Activated CD4-positive, CD25-positive, alpha-beta regulatory T cell (primary cell): Measurements from ENCODE around the gene NAIF1.
A peak's percentile ranks its signal among the peaks of the same experiment; 100 is the strongest.
"Not testable (repeated sequence)": the region's sequence is repeated elsewhere in the genome, so short reads cannot be mapped to it uniquely, and the experiment has no call there.

ENCODE experiments used
- DNase-seq, 4 experiments: peaks; one replicate each; lab custom pipeline; 2025; lab: John Stamatoyannopoulos, UW

Gene NAIF1

DNA sequence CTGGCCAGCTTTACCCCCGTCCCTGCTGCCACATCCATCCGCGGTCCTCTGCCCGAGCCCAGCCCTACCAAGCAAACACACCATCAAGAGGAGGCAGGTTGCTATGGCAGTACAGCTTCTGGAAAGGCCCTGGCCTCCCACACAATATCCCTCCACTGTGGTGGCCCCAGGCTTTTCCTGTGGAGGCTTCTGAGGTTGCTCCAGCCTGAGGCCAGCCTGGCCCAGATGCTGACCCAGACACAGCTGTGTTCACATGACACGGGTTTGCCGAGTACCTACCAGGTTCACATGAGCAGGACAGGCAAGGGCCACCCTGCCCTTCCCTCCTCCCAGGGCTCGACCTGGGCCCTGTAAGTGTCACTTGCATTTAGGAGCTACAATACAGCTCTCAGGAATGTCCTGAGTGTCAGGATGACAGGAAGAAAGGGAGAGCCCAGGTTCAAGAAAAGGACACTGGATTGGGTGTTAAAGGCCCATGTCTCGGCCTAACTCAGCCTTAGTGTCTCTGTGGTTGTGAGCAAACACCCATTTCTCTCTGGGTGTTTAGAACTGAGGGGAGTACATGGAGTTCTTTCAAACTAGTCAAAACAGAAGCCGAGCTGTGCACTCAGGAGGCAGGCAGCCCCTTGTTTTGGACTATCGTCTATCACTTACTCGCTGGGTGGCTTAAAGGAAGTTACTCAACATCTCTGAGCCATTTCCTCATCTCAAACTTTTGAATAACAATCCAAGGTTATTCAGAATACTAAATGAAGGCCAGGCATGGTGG is 40.2 kb downstream of the NAIF1 start:
- no peak for DNase-seq

GRCh38 chr9:128026255-128026772 is 40.8 kb downstream of the NAIF1 start:
- peak; percentile 30 to 68 (median 60) for DNase-seq

DNA sequence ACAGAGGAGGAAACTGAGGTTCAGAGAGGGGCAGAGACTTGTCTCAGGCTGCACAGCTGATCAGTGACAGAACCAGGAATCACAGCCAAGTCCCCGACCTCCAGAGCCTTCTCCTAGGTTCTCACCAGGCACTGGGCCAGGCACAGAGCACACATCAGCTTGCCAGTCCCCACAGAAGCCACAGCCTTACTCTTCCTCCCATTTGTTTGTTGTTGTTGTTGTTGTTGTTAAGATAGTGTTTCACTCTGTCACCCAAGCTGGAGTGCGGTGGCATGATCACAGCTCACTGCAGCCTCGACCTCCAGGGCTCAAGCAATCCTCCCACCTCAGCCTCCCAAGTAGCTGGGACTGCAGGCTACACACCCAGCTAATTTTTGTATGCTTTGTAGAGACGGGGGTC is 41.4 kb downstream of the NAIF1 start:
- DNase-seq = no peak

- no peak for DNase-seq
Measured at GRCh38 chr9:128024761-128025308, 42.3 kb downstream of the NAIF1 start.

DNA sequence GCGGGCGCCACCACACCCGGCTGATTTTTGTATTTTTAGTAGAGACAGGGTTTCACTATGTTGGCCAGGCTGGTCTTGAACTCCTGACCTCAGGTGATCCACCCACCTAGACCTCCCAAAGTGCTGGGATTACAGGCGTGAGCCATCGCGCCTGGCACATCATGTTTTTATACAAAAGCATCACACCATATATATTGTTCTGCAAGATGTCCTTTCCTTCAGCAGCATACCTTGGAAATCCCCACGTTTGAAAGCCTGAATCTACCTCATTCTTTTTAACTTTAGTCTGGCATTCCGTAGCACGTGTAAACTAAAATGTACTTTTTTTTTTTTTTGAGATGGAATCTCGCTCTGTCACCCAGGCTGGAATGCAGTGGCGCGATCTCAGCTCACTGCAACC is 43.4 kb downstream of the NAIF1 start:
- DNase-seq = not testable (repeated sequence)

- DNase-seq = no peak
Measured at GRCh38 chr9:128022886-128023285, 44.2 kb downstream of the NAIF1 start.

- DNase-seq = no peak
Measured at GRCh38 chr9:128021098-128021497, 46.0 kb downstream of the NAIF1 start.

DNA sequence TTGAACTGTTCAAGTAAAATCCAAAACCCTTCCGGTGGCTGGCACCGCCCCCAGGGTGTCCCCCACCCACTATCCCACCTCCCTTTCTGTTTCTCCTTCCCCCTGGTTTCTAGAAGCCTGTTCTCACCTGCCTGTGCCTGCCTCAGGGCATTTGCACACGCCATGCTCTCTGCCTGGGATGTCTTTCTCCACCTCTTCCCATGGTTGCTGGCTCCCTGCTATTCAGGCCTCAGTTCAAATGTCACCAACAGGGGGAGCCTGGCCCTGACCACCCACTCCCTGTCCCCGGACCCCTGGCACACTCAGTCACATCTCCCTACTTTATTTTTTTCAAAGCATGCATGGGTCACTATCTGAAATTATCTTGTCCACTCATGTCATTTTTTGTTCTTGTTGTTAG is 46.4 kb downstream of the NAIF1 start:
- DNase-seq = no peak

DNA sequence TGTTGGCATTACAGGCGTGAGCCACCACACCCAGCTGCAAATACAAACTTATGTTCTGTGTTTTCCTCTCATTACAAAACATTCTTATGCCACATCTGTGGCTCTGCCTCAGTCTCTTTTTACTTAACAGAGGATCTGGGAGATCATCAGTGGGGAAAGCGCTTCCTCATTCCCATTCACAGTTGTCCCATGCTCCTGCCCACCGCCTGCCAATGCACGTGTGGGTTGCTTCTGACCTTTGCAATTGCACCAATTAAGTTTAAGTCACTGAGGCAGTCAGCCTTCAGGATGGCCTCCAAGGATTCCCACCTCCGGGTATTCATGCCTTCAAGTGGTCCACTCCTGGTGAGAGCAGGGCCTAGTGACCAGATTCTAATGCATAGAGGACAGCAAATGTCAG is 51.4 kb downstream of the NAIF1 start:
- no peak for DNase-seq
